Measurements from ENCODE around the gene CTAG2. TPM values are rescaled to one million over a fixed set of nuclear protein-coding genes. Genes with fewer than 3 reads are reported as not detected.

The CTAG2 gene
- total RNA-seq, 4 donors from 2014 or later = not detected

DNA sequence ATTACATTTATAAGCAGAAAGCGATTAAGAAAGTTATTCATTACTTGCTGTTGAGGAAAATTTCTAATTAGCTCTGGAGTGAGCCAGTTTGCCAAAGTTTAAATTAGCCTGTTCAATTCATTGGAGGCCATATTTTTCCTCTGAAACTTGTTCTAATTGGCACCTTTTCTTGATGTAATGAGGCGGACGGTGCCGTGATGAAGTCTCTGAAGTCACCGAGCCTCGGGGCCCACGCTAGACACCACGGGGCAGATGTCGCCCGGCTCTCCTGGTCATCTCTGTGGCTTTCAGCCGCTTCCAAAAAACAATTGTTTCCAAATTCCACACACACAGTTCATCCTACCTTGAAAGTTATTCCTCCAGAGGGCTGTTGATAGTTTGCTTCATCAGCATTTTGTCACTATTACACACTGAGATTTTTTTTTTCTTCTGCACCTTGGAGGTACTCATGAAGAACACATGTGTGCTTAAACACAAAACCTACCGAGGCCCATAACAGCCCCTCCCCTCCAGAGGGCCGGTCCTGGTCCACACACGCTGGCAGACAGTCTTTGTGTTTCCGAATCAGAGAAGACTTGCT, 3.9 kb upstream of the CTAG2 start:
- no peak for DNase-seq
- Histone ChIP-seq H3K27me3 (no peaks in the 10 kb centered on the region), H3K36me3 (no peaks in the 10 kb centered on the region), H3K4me1 (no peaks in the 10 kb centered on the region), H3K27ac (no peak overlapping the region), H3K4me3 (no peak overlapping the region), H3K9me3 (no peaks in the 10 kb centered on the region)
- TF ChIP-seq, protein P1, sequence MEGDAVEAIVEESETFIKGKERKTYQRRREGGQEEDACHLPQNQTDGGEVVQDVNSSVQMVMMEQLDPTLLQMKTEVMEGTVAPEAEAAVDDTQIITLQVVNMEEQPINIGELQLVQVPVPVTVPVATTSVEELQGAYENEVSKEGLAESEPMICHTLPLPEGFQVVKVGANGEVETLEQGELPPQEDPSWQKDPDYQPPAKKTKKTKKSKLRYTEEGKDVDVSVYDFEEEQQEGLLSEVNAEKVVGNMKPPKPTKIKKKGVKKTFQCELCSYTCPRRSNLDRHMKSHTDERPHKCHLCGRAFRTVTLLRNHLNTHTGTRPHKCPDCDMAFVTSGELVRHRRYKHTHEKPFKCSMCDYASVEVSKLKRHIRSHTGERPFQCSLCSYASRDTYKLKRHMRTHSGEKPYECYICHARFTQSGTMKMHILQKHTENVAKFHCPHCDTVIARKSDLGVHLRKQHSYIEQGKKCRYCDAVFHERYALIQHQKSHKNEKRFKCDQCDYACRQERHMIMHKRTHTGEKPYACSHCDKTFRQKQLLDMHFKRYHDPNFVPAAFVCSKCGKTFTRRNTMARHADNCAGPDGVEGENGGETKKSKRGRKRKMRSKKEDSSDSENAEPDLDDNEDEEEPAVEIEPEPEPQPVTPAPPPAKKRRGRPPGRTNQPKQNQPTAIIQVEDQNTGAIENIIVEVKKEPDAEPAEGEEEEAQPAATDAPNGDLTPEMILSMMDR (IDR thresholded peaks at IDR 0.05) = no peak
- TF ChIP-seq POLR2A (IDR thresholded peaks at IDR 0.05) = no peak
- intact Hi-C loops (cut with DNase I; ENCODE audit: low total_unique reads) = no loop called here

DNA sequence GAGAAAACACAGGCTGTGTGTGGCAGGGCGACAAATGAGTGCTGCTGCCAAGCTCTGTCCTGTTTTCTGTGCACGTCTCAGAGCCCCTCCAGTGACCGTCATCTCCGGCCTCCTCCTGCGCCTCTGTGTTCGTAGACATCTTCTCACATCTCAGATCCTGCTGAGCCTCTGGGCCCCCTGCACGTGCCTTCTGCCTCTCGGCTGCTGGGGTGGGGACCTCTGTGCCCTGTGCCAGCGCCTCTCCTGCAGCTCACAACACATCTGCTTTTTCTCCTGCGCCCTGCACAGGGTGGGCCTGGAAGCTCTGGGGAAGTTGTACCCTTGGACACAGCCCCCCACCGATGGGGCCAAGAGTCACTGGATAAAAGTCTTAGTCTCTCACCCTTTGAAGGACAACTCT, 2.4 kb upstream of the CTAG2 start:
- no peak overlapping the region for H3K27ac ChIP-seq
- no peaks in the 10 kb centered on the region for H3K9me3 ChIP-seq
- DNase-seq = no peak
- no peaks in the 10 kb centered on the region for H3K27me3 ChIP-seq
- no peaks in the 10 kb centered on the region for H3K36me3 ChIP-seq
- H3K4me3 ChIP-seq = no peak overlapping the region
- no peaks in the 10 kb centered on the region for H3K4me1 ChIP-seq
- TF ChIP-seq, protein P1 (IDR thresholded peaks at IDR 0.05) = no peak
- TF ChIP-seq POLR2A (IDR thresholded peaks at IDR 0.05) = no peak
- intact Hi-C loops (cut with DNase I; ENCODE audit: low total_unique reads) = no loop called here

DNA sequence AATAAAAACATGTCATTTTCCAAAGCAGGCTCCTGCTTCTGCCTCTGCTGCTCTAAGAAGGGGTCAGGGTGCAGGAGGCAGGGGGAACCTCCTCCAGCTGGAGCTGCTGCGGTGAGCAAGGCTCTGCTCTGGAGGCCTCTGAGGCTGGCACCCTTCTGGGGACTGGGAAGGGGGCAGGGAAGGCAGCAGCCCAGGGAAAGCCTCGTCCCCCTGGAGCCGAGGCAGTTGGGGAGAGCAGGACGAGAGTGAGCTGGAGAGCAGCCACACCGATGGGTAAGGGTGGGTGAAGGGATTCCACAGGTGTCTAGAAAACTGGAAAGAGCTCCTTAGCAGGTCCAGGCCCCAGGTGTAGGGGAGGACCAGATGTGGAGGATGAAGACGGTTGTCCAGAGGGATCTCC, 2.0 kb upstream of the CTAG2 start:
- TF ChIP-seq, protein P1 (IDR thresholded peaks at IDR 0.05) = no peak
- no peak for TF ChIP-seq POLR2A (IDR thresholded peaks at IDR 0.05)
- Histone ChIP-seq H3K27ac (no peak overlapping the region), H3K27me3 (no peaks in the 10 kb centered on the region), H3K36me3 (no peaks in the 10 kb centered on the region), H3K4me3 (no peak overlapping the region), H3K4me1 (no peaks in the 10 kb centered on the region), H3K9me3 (no peaks in the 10 kb centered on the region)
- intact Hi-C loops (cut with DNase I; ENCODE audit: low total_unique reads) = no loop called here
- DNase-seq = no peak

DNA sequence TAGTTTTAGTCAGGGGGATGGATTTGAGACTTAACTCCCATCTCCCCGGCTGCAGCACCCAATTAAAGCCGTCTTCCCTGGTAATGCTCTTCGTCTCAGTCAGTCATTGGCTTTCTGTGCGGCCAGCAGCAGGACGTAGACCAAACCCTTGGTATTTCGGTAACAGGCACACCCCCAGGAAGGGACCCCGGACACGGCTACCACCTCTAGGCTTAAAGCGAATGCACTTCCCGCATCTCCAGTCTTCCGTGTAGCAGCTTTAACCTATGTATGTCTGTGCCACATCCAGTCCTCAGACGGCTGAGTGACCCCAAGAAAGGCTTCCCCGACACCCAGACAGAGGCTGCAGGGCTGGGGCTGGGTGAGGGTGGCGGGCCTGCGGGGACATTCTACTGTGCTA, 1.5 kb upstream of the CTAG2 start:
- TF ChIP-seq, protein P1 (IDR thresholded peaks at IDR 0.05) = no peak
- no peak for TF ChIP-seq POLR2A (IDR thresholded peaks at IDR 0.05)
- Histone ChIP-seq H3K4me3 (no peak overlapping the region), H3K27ac (no peak overlapping the region), H3K27me3 (no peaks in the 10 kb centered on the region), H3K36me3 (no peaks in the 10 kb centered on the region), H3K9me3 (no peaks in the 10 kb centered on the region), H3K4me1 (no peaks in the 10 kb centered on the region)
- intact Hi-C loops (cut with DNase I; ENCODE audit: low total_unique reads) = no loop called here
- DNase-seq = no peak

DNA sequence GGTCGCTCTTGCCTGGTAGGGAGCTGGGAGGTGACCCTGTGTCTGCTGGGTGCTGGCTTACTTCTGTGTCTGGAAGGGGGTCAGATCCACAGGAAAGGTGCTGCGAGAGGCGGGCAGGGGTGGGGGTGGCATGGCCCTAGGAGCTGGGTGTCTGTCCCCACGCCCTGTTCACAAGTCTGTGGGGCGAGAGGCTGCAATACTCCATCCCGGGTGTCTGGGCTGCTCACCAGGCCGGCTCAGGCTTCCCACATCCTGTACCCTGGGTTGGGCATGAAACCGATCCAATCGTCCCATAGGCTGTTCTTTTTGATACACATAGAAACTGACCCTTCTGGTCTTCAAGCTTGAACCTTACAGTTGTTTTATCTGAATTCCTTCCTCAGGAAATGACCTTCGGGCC, 993 bp upstream of the CTAG2 start:
- TF ChIP-seq, protein P1 (IDR thresholded peaks at IDR 0.05) = no peak
- DNase-seq = no peak
- H3K36me3 ChIP-seq = no peaks in the 10 kb centered on the region

More for the DNA sequence above, 993 bp upstream of the CTAG2 start:
- no peak overlapping the region for H3K27ac ChIP-seq
- no peaks in the 10 kb centered on the region for H3K27me3 ChIP-seq
- intact Hi-C loops (cut with DNase I; ENCODE audit: low total_unique reads) = no loop called here
- no peaks in the 10 kb centered on the region for H3K9me3 ChIP-seq
- H3K4me1 ChIP-seq = no peaks in the 10 kb centered on the region
- no peak overlapping the region for H3K4me3 ChIP-seq
